Activated naive CD4-positive, alpha-beta T cell (primary cell): ENCODE data around the gene ADAM19.
"Not testable (repeated sequence)": the region's sequence is repeated elsewhere in the genome, so short reads cannot be mapped to it uniquely, and the experiment has no call there.

Experiments used
- DNase-seq, 4 experiments: peaks; one replicate each; lab custom pipeline; 2025; lab: John Stamatoyannopoulos, UW

Gene ADAM19

DNA sequence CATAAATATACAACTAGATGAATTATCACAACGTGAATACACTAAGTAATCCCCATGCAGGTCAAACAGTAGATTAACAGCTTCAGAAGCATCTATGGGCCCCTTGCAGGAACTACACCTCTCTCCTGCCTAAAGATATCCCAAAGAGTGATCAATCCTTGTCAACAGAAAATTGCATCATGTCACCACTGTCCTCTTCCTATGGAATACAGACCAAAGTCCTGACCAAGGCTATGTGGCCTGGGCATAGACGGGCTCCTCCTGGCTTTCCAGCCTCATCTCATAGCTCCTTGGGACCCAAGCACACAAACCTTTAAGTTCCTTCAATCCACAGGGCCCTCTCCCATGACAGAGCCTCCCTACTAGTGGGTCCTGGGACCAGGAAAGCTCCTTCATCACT lies 90.2 kb downstream of the ADAM19 start:
- DNase-seq = no peak

DNA sequence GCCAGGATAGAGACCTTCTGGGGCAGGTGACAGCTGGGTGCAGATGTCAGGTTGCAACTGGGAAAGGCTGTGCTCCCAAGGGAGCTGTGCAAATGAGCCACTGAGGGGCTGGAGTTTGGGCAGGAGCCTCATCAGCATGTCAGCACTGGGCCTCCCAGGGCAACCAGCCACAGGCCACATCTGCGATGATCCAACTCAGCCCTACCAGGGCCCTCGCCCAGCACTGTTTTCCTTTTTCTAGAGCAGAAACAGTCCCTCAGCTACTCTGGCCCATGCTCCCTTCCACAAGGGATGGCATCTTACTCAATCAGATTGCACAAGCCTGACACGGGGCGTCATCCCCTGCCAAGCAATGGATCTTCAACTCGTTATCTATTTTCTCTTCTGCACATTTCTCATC lies 90.8 kb downstream of the ADAM19 start:
- no peak for DNase-seq

DNA sequence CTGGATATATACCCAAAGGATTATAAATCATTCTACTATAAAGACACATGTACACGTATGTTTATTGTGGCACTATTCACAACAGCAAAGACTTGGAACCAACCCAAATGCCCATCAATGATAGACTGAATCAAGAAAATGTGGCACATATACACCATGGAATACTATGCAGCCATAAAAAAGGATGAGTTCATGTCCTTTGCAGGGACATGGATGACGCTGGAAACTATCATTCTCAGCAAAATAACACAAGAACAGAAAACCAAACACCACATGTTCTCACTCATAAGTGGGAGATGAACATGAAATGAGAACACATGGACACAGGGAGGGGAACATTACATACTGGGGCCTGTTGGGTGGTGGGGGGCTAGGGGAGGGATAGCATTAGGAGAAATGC lies 92.9 kb downstream of the ADAM19 start:
- DNase-seq = not testable (repeated sequence)

- no peak for DNase-seq
Measured at GRCh38 chr5:157481666-157482065, 93.9 kb downstream of the ADAM19 start.

GRCh38 chr5:157481265-157481664 lies 94.3 kb downstream of the ADAM19 start:
- DNase-seq = no peak

DNA sequence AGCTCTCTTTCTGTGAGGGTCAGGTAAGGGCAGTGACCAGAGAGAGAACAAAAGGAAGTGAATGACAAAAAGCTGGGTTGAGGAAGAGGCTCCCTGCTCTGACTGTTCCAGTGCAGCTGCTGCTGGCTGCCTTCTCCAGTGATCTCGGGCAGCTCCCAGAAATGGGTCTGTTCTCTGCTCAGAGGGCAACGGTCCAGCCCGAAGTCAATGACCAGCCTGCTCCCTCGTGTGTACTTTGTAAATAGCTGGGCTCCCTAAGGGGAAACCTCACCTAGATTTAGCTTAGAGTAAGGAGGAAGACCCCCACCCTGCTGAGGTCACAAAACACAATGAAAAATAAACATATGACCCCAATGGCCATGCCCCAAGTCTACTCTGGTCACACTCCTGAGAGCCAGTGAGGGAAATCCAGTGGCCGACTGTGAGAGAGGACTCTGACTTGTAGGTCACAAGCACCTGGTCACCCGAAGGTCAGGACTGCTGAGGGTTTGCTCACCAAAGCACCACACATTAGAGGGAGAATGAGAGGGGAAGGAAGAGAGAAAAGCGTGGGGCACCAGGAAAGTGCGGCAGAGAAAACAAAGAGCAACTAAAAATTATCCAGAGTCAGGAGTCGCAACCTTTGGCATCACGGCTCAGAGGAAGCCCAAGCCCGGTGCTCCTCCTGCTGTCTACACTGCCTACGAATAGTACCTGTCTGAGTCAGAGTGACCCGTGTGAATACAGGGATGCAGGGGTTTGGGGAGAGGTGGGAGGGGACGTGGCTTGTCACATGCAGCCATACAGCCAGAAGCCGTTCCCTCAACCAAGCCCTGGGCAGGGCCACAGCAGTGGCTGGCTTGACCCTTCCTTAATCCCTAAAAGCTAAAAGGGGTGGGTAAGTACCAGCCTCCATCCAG lies 95.7 kb downstream of the ADAM19 start:
- DNase-seq = no peak

GRCh38 chr5:157479166-157479565 lies 96.4 kb downstream of the ADAM19 start:
- no peak for DNase-seq

DNA sequence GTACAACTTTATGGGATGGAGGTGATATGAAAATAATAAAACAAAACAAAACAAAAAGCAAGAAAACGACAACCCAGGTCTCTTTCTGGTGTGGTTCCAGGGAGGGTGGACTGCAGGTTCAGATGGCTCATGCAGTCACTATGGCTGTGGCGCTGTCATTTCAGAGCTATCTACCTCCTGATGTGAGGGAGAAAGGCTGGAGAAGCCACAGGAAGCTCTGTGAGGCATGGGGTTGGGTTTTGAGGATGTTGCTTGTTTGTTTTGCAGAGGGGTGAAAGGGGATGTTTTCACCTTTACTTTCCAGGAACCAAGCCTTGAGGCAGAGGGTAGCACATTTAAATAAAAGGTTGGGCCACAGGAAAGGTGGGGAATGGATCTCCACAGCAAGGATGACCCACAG lies 96.8 kb downstream of the ADAM19 start:
- DNase-seq = no peak

DNA sequence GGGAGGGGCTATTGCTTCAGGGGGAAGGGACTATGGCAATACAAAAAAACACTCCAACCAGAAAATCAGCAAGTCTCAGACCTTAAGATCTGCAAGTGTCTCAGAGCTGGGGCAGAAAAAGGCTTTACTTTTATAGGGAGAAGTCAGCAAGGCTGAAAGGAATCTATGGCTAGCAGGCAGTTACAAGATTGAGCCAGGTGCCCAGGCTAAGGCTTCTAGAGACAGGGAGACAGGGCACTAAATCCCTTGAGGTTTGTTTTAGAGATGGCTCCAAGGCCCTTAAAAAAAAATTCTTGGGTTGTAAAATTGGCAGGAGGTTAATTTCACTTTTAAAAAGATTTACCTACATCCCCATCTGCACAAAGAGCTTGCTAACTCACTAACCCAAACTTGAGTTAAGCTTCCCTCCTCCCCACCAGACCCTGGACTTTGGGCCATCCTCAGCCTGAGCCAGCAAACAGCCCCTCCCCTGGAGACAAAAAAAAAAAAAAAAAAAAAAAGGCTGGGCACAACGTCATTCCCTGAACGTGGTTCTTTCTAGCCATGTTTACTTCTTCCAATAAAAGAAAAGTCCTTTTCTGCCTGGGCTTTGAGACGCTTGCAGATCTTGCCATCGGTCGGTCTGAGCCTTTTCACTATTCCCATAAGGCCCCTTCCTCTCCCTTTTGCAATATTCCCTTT lies 97.6 kb downstream of the ADAM19 start:
- no peak for DNase-seq

GRCh38 chr5:157476702-157477408 lies 98.7 kb downstream of the ADAM19 start:
- no peak for DNase-seq

DNA sequence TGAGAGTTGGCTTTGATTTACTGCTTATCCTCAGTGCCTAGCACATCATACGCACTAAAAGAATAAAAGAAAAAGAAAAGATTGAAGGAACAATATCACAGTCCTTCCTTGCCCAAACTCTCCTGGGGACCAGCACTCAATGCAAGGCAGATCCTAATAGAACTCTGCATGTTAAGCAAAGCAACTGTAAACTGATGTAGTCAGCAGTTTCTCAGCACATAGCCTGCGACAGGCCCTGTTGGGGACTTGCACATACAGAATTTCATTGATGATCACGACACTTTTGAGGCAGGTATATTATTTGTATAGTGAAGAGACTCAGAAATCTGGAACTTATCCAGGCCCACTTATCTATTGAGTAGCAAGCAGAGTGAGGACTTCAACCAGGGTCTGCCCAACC lies 100.1 kb downstream of the ADAM19 start:
- DNase-seq = no peak

- no peak for DNase-seq
Measured at GRCh38 chr5:157473383-157474320, 101.9 kb downstream of the ADAM19 start.

DNA sequence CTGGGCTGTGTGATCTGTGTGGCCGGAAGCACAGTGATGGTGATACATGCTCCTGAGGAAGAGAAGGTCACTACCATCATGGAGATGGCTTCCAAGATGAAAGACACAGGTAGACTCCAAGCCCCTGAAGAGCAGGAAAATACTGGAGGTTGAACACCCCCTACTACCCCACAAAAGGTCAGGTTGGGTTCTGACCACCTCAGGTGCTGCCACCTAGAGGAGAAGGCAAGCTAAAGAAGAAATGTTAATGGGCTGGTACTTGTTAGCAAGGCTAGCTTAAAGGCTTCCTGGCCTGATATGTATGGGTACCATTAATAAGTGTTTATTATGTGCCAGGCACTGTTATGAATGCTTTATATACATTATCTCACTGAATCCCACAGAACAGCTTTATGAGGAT lies 103.9 kb downstream of the ADAM19 start:
- DNase-seq = no peak

- no peak for DNase-seq
Measured at GRCh38 chr5:157470631-157471030, 104.9 kb downstream of the ADAM19 start.

DNA sequence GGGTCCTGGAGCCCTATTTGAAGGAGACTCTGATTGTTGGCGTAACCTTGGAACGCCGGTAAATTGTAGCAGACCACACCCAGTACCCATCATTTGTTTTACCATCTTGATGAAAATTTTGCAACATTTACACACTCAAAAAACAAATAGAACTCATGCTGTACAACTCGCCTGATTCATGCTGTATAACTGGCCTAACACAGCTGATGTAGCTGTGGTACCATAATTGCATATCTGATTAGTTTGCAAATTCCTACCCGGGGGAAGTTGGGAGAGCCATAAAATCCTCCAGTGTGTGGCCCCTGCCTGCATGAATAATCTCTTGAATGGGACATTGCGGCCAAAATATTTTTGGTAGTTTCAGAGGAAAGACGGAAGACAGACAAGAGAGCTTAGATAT lies 105.9 kb downstream of the ADAM19 start:
- DNase-seq = no peak

DNA sequence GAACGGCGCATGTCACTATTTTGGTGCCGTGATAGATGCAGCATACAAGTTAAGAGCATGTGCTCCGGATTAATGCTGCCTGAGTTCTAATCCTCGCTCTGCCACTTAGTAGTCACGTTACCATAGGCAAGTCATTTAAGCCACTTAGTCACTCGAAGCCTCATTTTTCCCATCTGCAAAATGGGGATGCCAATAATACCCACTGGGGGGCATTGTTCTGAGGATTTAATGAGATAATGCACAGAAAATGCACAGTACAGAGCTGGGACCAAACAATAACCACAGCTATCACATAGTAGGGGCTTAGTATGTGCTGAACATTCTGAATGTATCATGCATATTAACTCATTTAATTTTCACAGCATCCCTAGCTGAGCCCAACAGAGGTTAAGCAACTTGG lies 106.5 kb downstream of the ADAM19 start:
- no peak for DNase-seq

GRCh38 chr5:157468293-157468965 lies 107.1 kb downstream of the ADAM19 start:
- DNase-seq = no peak

DNA sequence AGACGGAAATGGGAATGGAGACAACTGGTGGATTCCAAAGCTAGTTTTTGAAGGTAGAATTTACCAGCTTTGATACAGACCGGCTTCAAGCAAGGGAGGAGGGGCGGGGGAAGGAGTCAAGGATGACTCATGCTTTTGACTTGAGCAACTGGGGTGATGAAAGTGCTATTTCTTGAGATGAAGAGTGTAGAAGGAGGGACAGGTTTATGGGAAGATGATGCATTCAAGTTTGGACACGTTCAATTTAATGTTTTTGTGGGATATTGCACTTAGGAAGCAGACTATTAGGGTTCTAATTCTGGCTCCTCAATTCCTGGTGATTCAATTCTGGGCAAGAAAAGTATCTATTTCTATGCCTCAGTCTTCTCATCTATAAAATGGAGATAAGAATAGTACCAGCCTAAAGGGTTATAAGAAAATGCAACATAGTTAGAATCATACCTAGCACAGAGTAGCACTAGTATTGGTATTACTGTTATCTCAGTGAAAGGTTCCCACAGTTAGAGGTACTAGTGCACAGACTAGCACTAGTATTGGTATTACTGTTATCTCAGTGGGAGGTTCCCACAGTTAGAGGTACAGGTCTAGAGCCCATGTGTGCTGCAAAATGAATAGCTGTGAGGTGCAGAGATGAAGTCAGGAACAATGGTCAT lies 110.9 kb downstream of the ADAM19 start:
- no peak for DNase-seq

DNA sequence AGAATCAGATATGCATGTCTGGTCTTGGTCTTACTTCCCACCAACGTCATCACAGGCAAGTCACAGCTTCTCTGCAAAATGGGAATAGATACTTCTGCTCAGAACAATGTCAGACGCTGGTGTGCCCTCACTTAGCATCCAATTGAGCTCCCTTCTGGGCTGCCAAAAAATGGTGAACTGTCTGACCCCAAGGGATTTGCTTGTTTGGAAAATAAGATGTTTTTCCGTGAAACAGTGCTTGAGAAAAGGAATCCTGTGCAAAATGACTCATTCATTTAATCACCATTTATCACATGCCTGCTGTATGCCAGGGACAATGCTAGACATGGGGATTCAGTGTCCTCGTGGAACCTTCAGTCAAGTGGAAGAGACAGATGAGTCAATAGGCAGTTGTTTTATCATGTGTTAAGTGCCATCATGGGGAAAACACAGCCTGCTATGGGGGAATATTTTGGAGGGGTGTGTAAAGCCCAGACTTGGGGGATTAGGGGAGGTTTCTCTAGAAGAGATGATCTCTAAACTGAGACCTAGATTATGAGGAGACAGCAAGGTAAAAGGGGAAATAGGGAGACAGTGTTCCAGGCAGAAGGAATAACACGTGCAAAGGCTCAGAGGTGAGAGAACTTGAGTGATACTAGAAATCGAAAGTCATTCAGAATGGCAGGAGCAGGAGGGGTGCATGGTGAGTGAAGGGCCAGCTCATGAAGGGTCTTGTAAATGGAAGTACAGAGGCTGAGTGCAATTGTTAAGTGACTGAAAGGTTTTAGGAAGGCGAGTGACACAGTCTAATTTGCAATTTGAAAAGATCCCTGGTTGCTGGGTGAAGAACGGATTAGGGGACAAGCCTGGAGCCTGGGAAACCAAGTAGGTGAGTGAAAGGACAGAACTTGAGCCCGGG lies 111.7 kb downstream of the ADAM19 start:
- DNase-seq = no peak

DNA sequence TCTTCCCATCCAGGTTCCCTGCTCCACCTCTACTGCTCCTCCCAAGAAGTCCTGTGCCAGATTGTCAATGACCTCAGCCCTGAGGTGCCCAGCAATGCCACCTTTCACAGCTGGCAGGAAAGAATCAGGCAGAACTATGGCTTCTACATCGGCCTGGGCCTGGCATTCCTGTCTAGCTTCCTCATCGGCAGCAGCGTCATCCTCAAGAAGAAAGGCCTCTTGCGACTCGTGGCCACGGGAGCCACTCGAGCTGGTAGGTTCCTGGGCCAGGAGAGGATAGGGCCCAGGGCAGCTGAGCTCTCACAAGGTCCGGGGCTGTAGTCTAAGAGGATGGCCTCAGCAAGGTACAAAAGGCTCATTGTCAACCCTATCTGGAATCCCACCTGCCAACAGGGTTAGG lies 112.5 kb downstream of the ADAM19 start:
- DNase-seq = no peak
